Esophagus squamous epithelium (tissue), 5 donors: ENCODE results near the gene HIVEP1. TPM values are rescaled to one million over a fixed set of nuclear protein-coding genes. Genes with fewer than 3 reads are reported as not detected.

Experiments
- DNase-seq: peaks from one replicate; lab custom pipeline; 2025; lab: John Stamatoyannopoulos, UW
- H3K27ac ChIP-seq, 4 donors: fragments of 200-600 bp; sonication (generic); one replicate each; pipeline ENCODE4 v1.5.1; 2016 to 2019; ENCODE audit warnings: mild to moderate bottlenecking in 1 of 4
- H3K27me3 ChIP-seq, 4 donors: fragments of 200-600 bp; sonication (generic); 1 replicate in 3 of 4; 2 replicates in 1 of 4; pipeline versions ENCODE4 v1.5.1 to v1.6.0; 2017 to 2021; ENCODE audit warnings: antibody characterized with exemption in 1 of 4
- H3K36me3 ChIP-seq, 3 donors: fragments of 200-600 bp; sonication (generic); one replicate each; pipeline ENCODE4 v1.5.1; 2016 to 2019
- H3K4me1 ChIP-seq, 3 donors: fragments of 200-600 bp; sonication (generic); one replicate each; pipeline ENCODE4 v1.5.1; 2017 to 2019
- H3K4me3 ChIP-seq, 4 donors: fragments of 200-600 bp; sonication (generic); 1 replicate in 3 of 4; 2 replicates in 1 of 4; pipeline ENCODE4 v1.5.1; 2016 to 2019; ENCODE audit warnings: mild to moderate bottlenecking in 2 of 4, moderate library complexity in 1 of 4
- H3K9me3 ChIP-seq, 3 donors: fragments of 200-600 bp; sonication (generic); one replicate each; pipeline ENCODE4 v1.5.1; 2016 to 2019
- CTCF ChIP-seq, 6 experiments: fragments of 450-650 bp in 4 of 6; fragments of 200-600 bp in 2 of 6; sonication (generic) in 2 of 6; IDR thresholded peaks; one replicate each; pipeline ENCODE4 v1.5.1; 2016 to 2019; ENCODE audit warnings: antibody characterized with exemption in 6 of 6, mild to moderate bottlenecking in 4 of 6, moderate library complexity in 4 of 6
- POLR2A ChIP-seq, 4 donors: fragments of 450-650 bp; IDR thresholded peaks; one replicate each; pipeline ENCODE4 v1.6.1; 2017; ENCODE audit warnings: antibody characterized with exemption in 4 of 4, mild to moderate bottlenecking in 4 of 4, moderate library complexity in 3 of 4
- WGBS, 2 donors: methylation state at CpG; one replicate each; pipeline ENCODE4 v1.1.5; 2018; 5-methylcytosine and 5-hydroxymethylcytosine counted together
- intact Hi-C: fragments of 100-400 bp; cut with DNase I; formaldehyde crosslinking; loops from one replicate; pipeline ENCODE4 v1.15.0; 2022
- total RNA-seq, 4 donors: library from RNA; depleted of rRNA; stranded (reverse); fragments of >200 nt; gene quantifications; one replicate each; pipeline ENCODE4 v1.1.0, GENCODE V29; 2016
- donor health status: DM: yes; HTN: yes; CAD: no.

The HIVEP1 gene
- total RNA-seq, 4 donors from 2014 or later = 11.0 to 22.3 (median 20.7) TPM

- Histone ChIP-seq H3K36me3 (no peaks in the 10 kb centered on the region), H3K4me1 (peaks cover 10 to 42% (median 24%) of the 10 kb centered on the region in 3 donors), H3K4me3 (no peak overlapping the region), H3K27me3 (no peaks in the 10 kb centered on the region), H3K27ac (no peak overlapping the region), H3K9me3 (no peaks in the 10 kb centered on the region)
- DNase-seq = no peak
- WGBS, 2 donors = 36 to 38% methylated on average over 6 of the region's 6 CpGs
- TF ChIP-seq CTCF (IDR thresholded peaks at IDR 0.05) (no peak), POLR2A (IDR thresholded peaks at IDR 0.05) (no peak)
- intact Hi-C loops = no loop called here
Observed at GRCh38 chr6:12037798-12038197, 25.7 kb downstream of the HIVEP1 start.

DNA sequence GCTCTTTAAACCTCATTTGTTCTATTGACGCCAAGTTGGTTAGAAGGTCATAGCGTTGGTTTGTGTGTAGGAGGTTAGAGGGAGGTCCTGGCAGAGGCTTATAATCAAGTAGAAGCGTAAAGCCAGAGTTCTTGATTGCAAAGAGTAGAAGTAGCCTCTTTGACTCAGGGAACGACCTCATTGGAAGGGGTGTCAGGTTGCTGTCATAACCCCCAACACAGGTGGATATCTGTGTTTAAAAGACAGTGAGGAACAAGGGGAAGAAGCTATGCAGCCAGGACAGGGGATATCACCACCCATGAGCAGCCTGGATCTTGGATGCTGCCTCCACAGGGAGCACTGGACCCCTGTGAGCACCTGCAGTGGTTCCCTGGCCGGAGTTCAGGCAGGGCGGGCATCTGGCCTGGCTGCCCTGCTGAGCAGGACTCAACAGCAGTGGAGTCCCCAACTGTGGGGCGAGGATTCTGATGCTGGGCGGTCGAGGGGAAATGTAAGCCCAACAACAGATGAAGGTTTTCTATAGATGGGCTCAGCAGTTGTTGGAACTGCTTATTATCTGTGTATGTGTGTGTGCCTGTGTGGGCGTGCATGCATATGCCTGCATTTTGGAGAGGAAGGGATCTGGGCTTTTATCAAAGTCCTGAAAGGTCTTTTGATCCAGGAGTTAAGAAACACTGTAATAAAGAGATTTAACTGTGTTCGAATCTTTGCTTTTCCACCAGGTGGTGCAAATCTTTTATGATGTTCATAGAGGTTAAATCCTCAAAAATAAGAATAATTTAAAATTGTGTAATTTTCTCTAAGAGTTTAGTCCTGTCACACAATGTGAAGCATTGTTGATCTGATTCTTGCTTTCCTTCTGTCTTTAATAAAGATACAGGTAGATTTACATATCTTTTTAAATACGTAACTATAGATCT lies 27.7 kb downstream of the HIVEP1 start:
- no peak for DNase-seq
- Histone ChIP-seq H3K4me3 (no peak overlapping the region), H3K4me1 (peaks cover 3 to 29% (median 10%) of the 10 kb centered on the region in 3 donors), H3K27ac (no peak overlapping the region), H3K9me3 (no peaks in the 10 kb centered on the region), H3K36me3 (no peaks in the 10 kb centered on the region), H3K27me3 (no peaks in the 10 kb centered on the region)
- intact Hi-C loops = no loop called here
- 76 to 89% methylated on average over 9 to 12 of the region's 12 CpGs for WGBS, 2 donors
- TF ChIP-seq CTCF (IDR thresholded peaks at IDR 0.05) (no peak), POLR2A (IDR thresholded peaks at IDR 0.05) (no peak)

GRCh38 chr6:12047304-12047703 lies 35.2 kb downstream of the HIVEP1 start:
- no peak for TF ChIP-seq POLR2A (IDR thresholded peaks at IDR 0.05)
- no peak for TF ChIP-seq CTCF (IDR thresholded peaks at IDR 0.05)
- no peak for DNase-seq
- Histone ChIP-seq H3K27ac (peak overlapping the region in 1 of 4 donors; percentile 22), H3K4me3 (no peak overlapping the region), H3K27me3 (no peaks in the 10 kb centered on the region), H3K36me3 (no peaks in the 10 kb centered on the region), H3K9me3 (no peaks in the 10 kb centered on the region), H3K4me1 (peaks cover 0 to 26% (median 5%) of the 10 kb centered on the region in 3 donors)
- whole genome bisulfite sequencing, 2 donors = 52 to 70% methylated on average over 6 to 9 of the region's 9 CpGs
- intact Hi-C loops = no loop called here

GRCh38 chr6:12047792-12048432 lies 35.8 kb downstream of the HIVEP1 start:
- intact Hi-C loops = no loop called here
- H3K27ac ChIP-seq = no peak overlapping the region
- H3K4me3 ChIP-seq = no peak overlapping the region
- WGBS, 2 donors = 85 to 90% methylated on average over 9 to 10 of the region's 10 CpGs
- no peaks in the 10 kb centered on the region for H3K9me3 ChIP-seq
- no peaks in the 10 kb centered on the region for H3K27me3 ChIP-seq
- no peak for TF ChIP-seq CTCF (IDR thresholded peaks at IDR 0.05)
- TF ChIP-seq POLR2A (IDR thresholded peaks at IDR 0.05) = no peak
- no peaks in the 10 kb centered on the region for H3K36me3 ChIP-seq
- H3K4me1 ChIP-seq = peaks cover 0 to 26% (median 5%) of the 10 kb centered on the region in 3 donors
- no peak for DNase-seq

DNA sequence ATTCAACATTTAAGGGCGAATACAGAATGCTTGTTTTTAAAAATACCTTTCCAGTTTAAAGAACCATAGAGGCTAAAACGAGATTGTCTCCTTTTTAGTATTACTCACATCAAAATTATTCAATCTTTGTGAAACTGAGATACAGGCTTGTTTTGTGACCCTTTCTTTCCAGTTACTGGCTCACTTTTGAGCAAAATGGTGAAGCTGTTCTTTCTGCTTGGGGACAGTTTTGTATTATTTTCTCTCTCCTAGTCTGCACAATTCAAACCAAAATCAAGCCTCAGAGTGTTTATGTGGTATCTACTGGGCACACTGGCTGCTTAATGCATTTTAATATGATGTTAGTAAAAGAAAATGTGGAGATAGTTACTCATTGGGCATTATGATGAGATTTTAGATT lies 36.5 kb downstream of the HIVEP1 start:
- no peak overlapping the region for H3K27ac ChIP-seq
- no peaks in the 10 kb centered on the region for H3K27me3 ChIP-seq
- WGBS, 2 donors = 61 to 64% methylated on average over 2 of the region's 2 CpGs
- peaks cover 0 to 26% (median 5%) of the 10 kb centered on the region in 3 donors for H3K4me1 ChIP-seq
- no peaks in the 10 kb centered on the region for H3K9me3 ChIP-seq
- no peak for TF ChIP-seq CTCF (IDR thresholded peaks at IDR 0.05)
- H3K4me3 ChIP-seq = no peak overlapping the region
- no peaks in the 10 kb centered on the region for H3K36me3 ChIP-seq
- intact Hi-C loops = no loop called here
- no peak for DNase-seq
